Ishikawa (cell line): ENCODE results near the gene CD79B.

Experiments
- CEBPB ChIP-seq: IDR thresholded peaks from 2 replicates; pipeline ENCODE4 v1.6.1; 2012
- CREB1 ChIP-seq: IDR thresholded peaks from 2 replicates; pipeline ENCODE4 v1.6.1; 2012; ENCODE audit warnings: low read depth
- EGR1 ChIP-seq: IDR thresholded peaks from 2 replicates; pipeline ENCODE4 v1.6.1; 2012
- EP300 ChIP-seq: IDR thresholded peaks from 2 replicates; pipeline ENCODE4 v1.6.1; 2012; ENCODE audit warnings: borderline replicate concordance
- FOXM1 ChIP-seq: IDR thresholded peaks from 2 replicates; pipeline ENCODE4 v1.6.1; 2012; ENCODE audit warnings: low read depth, borderline replicate concordance
- MAX ChIP-seq: IDR thresholded peaks from 2 replicates; pipeline ENCODE4 v1.6.1; 2012
- NFIC ChIP-seq: IDR thresholded peaks from 2 replicates; pipeline ENCODE4 v1.6.1; 2012
- RAD21 ChIP-seq: IDR thresholded peaks from 2 replicates; pipeline ENCODE4 v1.6.1; 2012; ENCODE audit warnings: low read depth
- REST ChIP-seq: IDR thresholded peaks from 2 replicates; pipeline ENCODE4 v1.6.1; 2012; ENCODE audit warnings: low read depth, mild to moderate bottlenecking
- TAF1 ChIP-seq: IDR thresholded peaks from 2 replicates; pipeline ENCODE4 v1.6.1; 2012; ENCODE audit warnings: low read depth, mild to moderate bottlenecking
- TCF12 ChIP-seq: IDR thresholded peaks from 2 replicates; pipeline ENCODE4 v1.6.1; 2012; ENCODE audit warnings: low read depth
- TEAD4 ChIP-seq: IDR thresholded peaks from 2 replicates; pipeline ENCODE4 v1.6.1; 2012
- YY1 ChIP-seq: IDR thresholded peaks from 2 replicates; pipeline ENCODE4 v1.6.1; 2012; ENCODE audit warnings: low read depth
- ZBTB7A ChIP-seq: IDR thresholded peaks from 2 replicates; pipeline ENCODE4 v1.6.1; 2012; ENCODE audit warnings: low read depth

GRCh38 chr17:63934183-63935112 lies 2.3 kb upstream of the CD79B start:
- no peak for TF ChIP-seq TAF1
- no peak for TF ChIP-seq CEBPB
- no peak for TF ChIP-seq TEAD4
- no peak for TF ChIP-seq EGR1
- no peak for TF ChIP-seq CREB1
- no peak for TF ChIP-seq REST
- no peak for TF ChIP-seq TCF12
- no peak for TF ChIP-seq RAD21
- no peak for TF ChIP-seq MAX
- no peak for TF ChIP-seq ZBTB7A
- no peak for TF ChIP-seq EP300
- TF ChIP-seq NFIC = no peak
- TF ChIP-seq YY1 = no peak
- TF ChIP-seq FOXM1 = no peak
